ENCODE measurements around the gene AKR1E2. TPM values are rescaled to one million over a fixed set of nuclear protein-coding genes. Genes with fewer than 3 reads are reported as not detected.

Gene AKR1E2
- total and polyA plus RNA-seq, 4 donors = 0.46 to 9.4 (median 2.6) TPM

- TF ChIP-seq MAX (IDR thresholded peaks at IDR 0.05) (no peak), SP1 (IDR thresholded peaks at IDR 0.05) (no peak), GABPA (IDR thresholded peaks at IDR 0.05 in 1 of 2, conservative IDR thresholded peaks at IDR 0.05 in 1 of 2) (no peak), HNF4A (conservative IDR thresholded peaks at IDR 0.05) (no peak), EGR1 (IDR thresholded peaks at IDR 0.05; ENCODE audit: low read depth in 2 of 2) (no peak), ZBTB33 (IDR thresholded peaks at IDR 0.05) (no peak), RXRA (IDR thresholded peaks at IDR 0.05) (no peak), JUND (IDR thresholded peaks at IDR 0.05) (no peak), YY1 (IDR thresholded peaks at IDR 0.05) (no peak)
Observed at GRCh38 chr10:4790045-4790444, 36.0 kb upstream of the AKR1E2 start (continued).

GRCh38 chr10:4790922-4791321 is 35.1 kb upstream of the AKR1E2 start:
- DNase-seq (ENCODE audit: low spot score) = no peak
- H3K4me3 ChIP-seq (ENCODE audit: low read depth in 1 of 3, low read length in 3 of 3) = no peak overlapping the region
- H3K36me3 ChIP-seq (ENCODE audit: control insufficient read depth in 4 of 4, insufficient read depth in 3 of 4, low read depth in 1 of 4, low read length in 3 of 4) = no peaks in the 10 kb centered on the region

More at GRCh38 chr10:4790922-4791321, 35.1 kb upstream of the AKR1E2 start:
- no peak for TF ChIP-seq MAX (IDR thresholded peaks at IDR 0.05)
- no peak for TF ChIP-seq ATF3 (IDR thresholded peaks at IDR 0.05)
- no peak for TF ChIP-seq JUND (IDR thresholded peaks at IDR 0.05)
- TF ChIP-seq HNF4G (IDR thresholded peaks at IDR 0.05) = no peak
- TF ChIP-seq REST (IDR thresholded peaks at IDR 0.05) = no peak
- TF ChIP-seq CTCF (IDR thresholded peaks at IDR 0.05; ENCODE audit: low read depth, low read length, missing input control) = no peak
- no peak for TF ChIP-seq NR2F2 (IDR thresholded peaks at IDR 0.05)
- no peak for TF ChIP-seq FOXA2 (IDR thresholded peaks at IDR 0.05)
- TF ChIP-seq FOXA1 (IDR thresholded peaks at IDR 0.05) = no peak
- no peak for TF ChIP-seq RAD21 (IDR thresholded peaks at IDR 0.05)
- TF ChIP-seq EGR1 (IDR thresholded peaks at IDR 0.05; ENCODE audit: low read depth in 2 of 2) = no peak
- no peak for TF ChIP-seq SP1 (IDR thresholded peaks at IDR 0.05)
- no peak for TF ChIP-seq GABPA (IDR thresholded peaks at IDR 0.05 in 1 of 2, conservative IDR thresholded peaks at IDR 0.05 in 1 of 2)
- no peak for TF ChIP-seq RXRA (IDR thresholded peaks at IDR 0.05)
- no peak for TF ChIP-seq HNF4A (conservative IDR thresholded peaks at IDR 0.05)
- no peak for TF ChIP-seq YY1 (IDR thresholded peaks at IDR 0.05)
- TF ChIP-seq ZBTB33 (IDR thresholded peaks at IDR 0.05) = no peak
- Histone ChIP-seq H3K4me1 (ENCODE audit: control insufficient read depth in 4 of 4, insufficient read depth in 4 of 4, low read length in 3 of 4) (no peaks in the 10 kb centered on the region), H3K9me3 (ENCODE audit: control insufficient read depth in 4 of 4, low read length in 3 of 4) (no peaks in the 10 kb centered on the region), H3K9ac (ENCODE audit: low read depth in 1 of 2, low read length in 2 of 2) (no peak overlapping the region), H3K27me3 (ENCODE audit: control insufficient read depth in 4 of 4, insufficient read depth in 4 of 4, low read length in 3 of 4) (peaks cover 0 to 5% (median 0%) of the 10 kb centered on the region in 4 donors), H3K27ac (ENCODE audit: low read depth in 1 of 2, low read length in 2 of 2) (no peak overlapping the region)
- WGBS = 77% methylated on average over 4 of the region's 4 CpGs
